H9 (cell line): ENCODE measurements around the gene CISD3. TPM values are rescaled to one million over a fixed set of nuclear protein-coding genes. Genes with fewer than 3 reads are reported as not detected.

Experiments used
- DNase-seq: peaks from one replicate; pipeline ENCODE4 v3.0.0-alpha.2; 2017
- H2AFZ ChIP-seq: one replicate; pipeline ENCODE4 v1.6.1; 2013; ENCODE audit warnings: mild to moderate bottlenecking, low read length, control low read depth, moderate library complexity
- H2AK5ac ChIP-seq: 2 replicates; pipeline ENCODE4 v1.6.1; 2013; ENCODE audit warnings: low read length, control low read depth, mixed read lengths; ENCODE audit not compliant: insufficient read length
- H2BK120ac ChIP-seq: one replicate; pipeline ENCODE4 v1.6.1; 2013; ENCODE audit warnings: low read depth, mild to moderate bottlenecking, low read length, control low read depth, inconsistent platforms; ENCODE audit not compliant: poor library complexity, severe bottlenecking
- H2BK12ac ChIP-seq: 2 replicates; pipeline ENCODE4 v1.6.1; 2013; ENCODE audit warnings: low read length, control low read depth, mixed read lengths, low read depth; ENCODE audit not compliant: insufficient read length
- H2BK15ac ChIP-seq: 2 replicates; pipeline ENCODE4 v1.6.1; 2013; ENCODE audit warnings: low read depth, low read length, control low read depth
- H2BK20ac ChIP-seq: one replicate; pipeline ENCODE4 v1.6.1; 2013; ENCODE audit warnings: low read depth, mild to moderate bottlenecking, low read length, control low read depth, inconsistent platforms; ENCODE audit not compliant: poor library complexity, severe bottlenecking
- H2BK5ac ChIP-seq: 2 replicates; pipeline ENCODE4 v1.6.1; 2013; ENCODE audit warnings: low read length, control low read depth, mixed read lengths; ENCODE audit not compliant: insufficient read length
- H3K14ac ChIP-seq: 2 replicates; pipeline ENCODE4 v1.6.1; 2013; ENCODE audit warnings: low read length, control low read depth; ENCODE audit not compliant: insufficient read depth
- H3K18ac ChIP-seq: 2 replicates; pipeline ENCODE4 v1.6.1; 2013; ENCODE audit warnings: low read depth, mild to moderate bottlenecking, mixed read lengths, low read length, control low read depth; ENCODE audit not compliant: insufficient read length
- H3K23ac ChIP-seq: 2 replicates; pipeline ENCODE4 v1.6.1; 2013; ENCODE audit warnings: low read length, control low read depth, mixed read lengths, low read depth; ENCODE audit not compliant: insufficient read length
- H3K23me2 ChIP-seq: 2 replicates; pipeline ENCODE4 v1.6.1; 2013; ENCODE audit warnings: low read depth, mild to moderate bottlenecking, mixed read lengths, low read length, control low read depth; ENCODE audit not compliant: insufficient read length, poor library complexity, severe bottlenecking
- H3K27ac ChIP-seq: 2 replicates; pipeline ENCODE4 v1.5.1; 2013; ENCODE audit warnings: low read length, control low read depth, mixed read lengths, low read depth; ENCODE audit not compliant: insufficient read length
- H3K27me3 ChIP-seq: 2 replicates; pipeline ENCODE4 v1.6.1; 2013; ENCODE audit warnings: low read length, control low read depth, inconsistent platforms; ENCODE audit not compliant: insufficient read depth
- H3K4ac ChIP-seq: 2 replicates; pipeline ENCODE4 v1.6.1; 2013; ENCODE audit warnings: low read depth, mild to moderate bottlenecking, control low read depth, inconsistent platforms, low read length, moderate library complexity
- H3K4me1 ChIP-seq: 2 replicates; pipeline ENCODE4 v1.6.1; 2013; ENCODE audit warnings: low read length, control low read depth, inconsistent platforms; ENCODE audit not compliant: insufficient read depth
- H3K4me2 ChIP-seq: 2 replicates; pipeline ENCODE4 v1.6.1; 2013; ENCODE audit warnings: low read length, control low read depth, mixed read lengths; ENCODE audit not compliant: insufficient read length, insufficient read depth
- H3K56ac ChIP-seq: 2 replicates; pipeline ENCODE4 v1.6.1; 2013; ENCODE audit warnings: low read depth, mild to moderate bottlenecking, mixed read lengths, low read length, control low read depth; ENCODE audit not compliant: insufficient read length
- H3K79me1 ChIP-seq: 2 replicates; pipeline ENCODE4 v1.6.1; 2013; ENCODE audit warnings: low read depth, mild to moderate bottlenecking, moderate library complexity, low read length, control low read depth, inconsistent platforms; ENCODE audit not compliant: insufficient read depth, poor library complexity, severe bottlenecking
- H3K79me2 ChIP-seq: 2 replicates; pipeline ENCODE4 v1.6.1; 2013; ENCODE audit warnings: low read length, control low read depth, inconsistent platforms; ENCODE audit not compliant: insufficient read depth
- H3K9ac ChIP-seq: 2 replicates; pipeline ENCODE4 v1.6.1; 2013; ENCODE audit warnings: low read length, control low read depth, mixed read lengths; ENCODE audit not compliant: insufficient read length; ENCODE audit errors: extremely low read depth
- H3K9me3 ChIP-seq: one replicate; pipeline ENCODE4 v1.6.1; 2013; ENCODE audit warnings: low read depth, low read length, inconsistent platforms; ENCODE audit not compliant: control insufficient read depth
- H3T11ph ChIP-seq: one replicate; pipeline ENCODE4 v1.6.1; 2013; ENCODE audit warnings: mild to moderate bottlenecking, low read length, control low read depth, inconsistent platforms
- H4K20me1 ChIP-seq: one replicate; pipeline ENCODE4 v1.6.1; 2013; ENCODE audit not compliant: control insufficient read depth, insufficient read length, insufficient read depth
- H4K5ac ChIP-seq: 2 replicates; pipeline ENCODE4 v1.6.1; 2013; ENCODE audit warnings: low read depth, mild to moderate bottlenecking, mixed read lengths, low read length, control low read depth; ENCODE audit not compliant: insufficient read length
- H4K8ac ChIP-seq: replicated peaks from 2 replicates; pipeline ENCODE4 v1.6.1; 2013; ENCODE audit warnings: low read length, control low read depth, mixed read lengths, low read depth; ENCODE audit not compliant: insufficient read length
- H4K91ac ChIP-seq: 2 replicates; pipeline ENCODE4 v1.6.1; 2013; ENCODE audit warnings: low read depth, mild to moderate bottlenecking, moderate library complexity, mixed read lengths, low read length, control low read depth; ENCODE audit not compliant: insufficient read length
- H3K27ac Mint-ChIP-seq, 3 experiments: 2 replicates in 2 of 3; 3 replicates in 1 of 3; pipeline ENCODE4 v1.8.0; 2020 to 2021; ENCODE audit warnings: mixed read lengths in 3 of 3, mild to moderate bottlenecking in 1 of 3, moderate library complexity in 1 of 3
- H3K27me3 Mint-ChIP-seq: 2 replicates; pipeline ENCODE4 v1.8.0; 2021; ENCODE audit warnings: low read depth, mild to moderate bottlenecking, moderate library complexity, mixed read lengths
- H3K36me3 Mint-ChIP-seq, 3 experiments: 2 replicates in 2 of 3; 3 replicates in 1 of 3; pipeline ENCODE4 v1.8.0; 2020 to 2021; ENCODE audit warnings: low read depth in 3 of 3, mixed read lengths in 3 of 3; ENCODE audit not compliant: insufficient read depth in 1 of 3
- H3K4me1 Mint-ChIP-seq, 2 experiments: 2 replicates each; pipeline ENCODE4 v1.8.0; 2020; ENCODE audit warnings: mixed read lengths in 2 of 2
- H3K4me3 Mint-ChIP-seq, 2 experiments: 2 replicates in 1 of 2; 3 replicates in 1 of 2; pipeline ENCODE4 v1.8.0; 2020 to 2021; ENCODE audit warnings: mild to moderate bottlenecking in 2 of 2, mixed read lengths in 2 of 2, moderate library complexity in 1 of 2
- H3K9me3 Mint-ChIP-seq, 2 experiments: 2 replicates in 1 of 2; 3 replicates in 1 of 2; pipeline ENCODE4 v1.8.0; 2020; ENCODE audit warnings: mild to moderate bottlenecking in 2 of 2, mixed read lengths in 2 of 2, moderate library complexity in 1 of 2
- WGBS: extraction: QIAGEN DNeasy Blood & Tissue Kit; methylation state at CpG from one replicate; pipeline ENCODE4 v1.1.7; 2013; ENCODE audit warnings: missing lambda C conversion rate, low lambda C conversion rate, mixed read lengths; ENCODE audit not compliant: insufficient read length; ENCODE audit errors: extremely low coverage; 5-methylcytosine and 5-hydroxymethylcytosine counted together
- total RNA-seq: library from RNA; stranded (reverse); gene quantifications from 2 replicates; pipeline ENCODE4 v1.2.1, GENCODE V29; 2021
- TF ChIP-seq, protein P1 (sequence below): fragments of 200-600 bp; sonication (generic); conservative IDR thresholded peaks from 3 replicates; pipeline ENCODE4 v1.8.0; 2021; ENCODE audit warnings: antibody characterized with exemption, mild to moderate bottlenecking

CISD3 gene
- total RNA-seq, 1 experiment from 2014 or later = 10.7 TPM

DNA sequence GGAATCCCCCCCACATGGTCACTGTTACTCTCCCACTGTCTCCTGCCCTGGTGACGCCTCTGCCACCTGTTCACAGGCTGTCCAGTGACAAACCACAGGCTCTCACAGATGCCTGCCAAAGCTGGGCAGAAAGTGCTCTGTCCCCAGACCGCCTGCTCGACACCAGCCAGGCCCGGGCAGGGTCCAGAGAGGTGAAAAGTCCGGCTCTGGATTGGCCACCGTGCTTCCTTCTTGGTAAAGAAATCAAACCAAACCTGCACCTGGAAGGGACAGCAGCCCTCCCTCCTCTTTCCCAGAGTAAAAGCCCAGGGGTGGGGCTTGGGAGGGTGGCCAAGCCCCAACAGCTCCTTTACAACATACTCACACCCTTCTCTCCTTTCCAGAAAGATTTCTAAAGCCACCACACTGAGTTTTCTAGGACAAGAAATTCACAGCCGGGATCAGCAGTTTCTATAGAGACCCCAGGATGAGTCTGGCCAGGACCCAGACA lies 11.8 kb downstream of the CISD3 start:
- Mint-ChIP-seq H3K4me3 (no peak overlapping the region), H3K9me3 (no peaks in the 10 kb centered on the region; a peak in 1 of 5 replicates), H3K36me3 (peaks cover 27 to 50% (median 45%) of the 10 kb centered on the region in 3 experiments), H3K27me3 (no peaks in the 10 kb centered on the region; the same call in none of the 2 replicates), H3K4me1 (peaks cover 46 to 61% of the 10 kb centered on the region in 2 experiments), H3K27ac (peak overlapping the region in 2 of 3 experiments; percentile 49 to 55; a peak in 2 of 7 replicates)
- Histone ChIP-seq H4K5ac (no peak overlapping the region), H4K20me1 (no peaks in the 10 kb centered on the region), H3K79me1 (peaks cover 13% of the 10 kb centered on the region), H2AFZ (no peak overlapping the region), H3K14ac (no peak overlapping the region), H2BK120ac (no peak overlapping the region), H3T11ph (no peak overlapping the region), H3K56ac (no peak overlapping the region), H4K91ac (no peak overlapping the region), H3K23me2 (peaks cover 12% of the 10 kb centered on the region), H3K18ac (no peak overlapping the region), H2BK12ac (no peak overlapping the region), H2BK5ac (no peak overlapping the region), H2AK5ac (no peak overlapping the region), H2BK15ac (no peak overlapping the region), H3K4me1 (peaks cover 5% of the 10 kb centered on the region; the same call in 1 of the 2 replicates), H4K8ac (no peak overlapping the region), H3K79me2 (peaks cover 59% of the 10 kb centered on the region), H3K4ac (no peak overlapping the region), H2BK20ac (no peak overlapping the region), H3K9me3 (no peaks in the 10 kb centered on the region), H3K9ac (no peak overlapping the region), H3K27me3 (no peaks in the 10 kb centered on the region), H3K23ac (no peak overlapping the region), H3K27ac (no peak overlapping the region), H3K4me2 (no peak overlapping the region)
- TF ChIP-seq, protein P1, sequence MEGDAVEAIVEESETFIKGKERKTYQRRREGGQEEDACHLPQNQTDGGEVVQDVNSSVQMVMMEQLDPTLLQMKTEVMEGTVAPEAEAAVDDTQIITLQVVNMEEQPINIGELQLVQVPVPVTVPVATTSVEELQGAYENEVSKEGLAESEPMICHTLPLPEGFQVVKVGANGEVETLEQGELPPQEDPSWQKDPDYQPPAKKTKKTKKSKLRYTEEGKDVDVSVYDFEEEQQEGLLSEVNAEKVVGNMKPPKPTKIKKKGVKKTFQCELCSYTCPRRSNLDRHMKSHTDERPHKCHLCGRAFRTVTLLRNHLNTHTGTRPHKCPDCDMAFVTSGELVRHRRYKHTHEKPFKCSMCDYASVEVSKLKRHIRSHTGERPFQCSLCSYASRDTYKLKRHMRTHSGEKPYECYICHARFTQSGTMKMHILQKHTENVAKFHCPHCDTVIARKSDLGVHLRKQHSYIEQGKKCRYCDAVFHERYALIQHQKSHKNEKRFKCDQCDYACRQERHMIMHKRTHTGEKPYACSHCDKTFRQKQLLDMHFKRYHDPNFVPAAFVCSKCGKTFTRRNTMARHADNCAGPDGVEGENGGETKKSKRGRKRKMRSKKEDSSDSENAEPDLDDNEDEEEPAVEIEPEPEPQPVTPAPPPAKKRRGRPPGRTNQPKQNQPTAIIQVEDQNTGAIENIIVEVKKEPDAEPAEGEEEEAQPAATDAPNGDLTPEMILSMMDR = no peak
- DNase-seq = no peak
- no CpG with 5 or more reads among the region's 7 CpGs for whole genome bisulfite sequencing
